GM06990 (cell line): Measurements from ENCODE around the gene PTCD1.

ENCODE experiments used
- DNase-seq: peaks from one replicate; pipeline ENCODE4 v3.0.0-alpha.2; 2011; ENCODE audit not compliant: insufficient read length; ENCODE audit errors: extremely low read depth
- H3K27me3 ChIP-seq: replicated peaks from 2 replicates; pipeline ENCODE4 v1.6.0; 2011; ENCODE audit warnings: low read length; ENCODE audit not compliant: control insufficient read depth, insufficient read depth
- H3K36me3 ChIP-seq: 2 replicates; pipeline ENCODE4 v1.5.1; 2011; ENCODE audit warnings: low read length; ENCODE audit not compliant: control insufficient read depth, insufficient read depth
- H3K4me3 ChIP-seq: replicated peaks from 2 replicates; pipeline ENCODE4 v1.5.1; 2011; ENCODE audit warnings: low read depth, mild to moderate bottlenecking, control low read depth, low read length
- TF ChIP-seq, protein P1 (sequence below): IDR thresholded peaks from 2 replicates; pipeline ENCODE4 v1.5.1; 2011; ENCODE audit warnings: low read length, control low read depth, mild to moderate bottlenecking, inconsistent platforms; ENCODE audit not compliant: insufficient read depth, poor library complexity, severe bottlenecking

The PTCD1 gene, protein sequence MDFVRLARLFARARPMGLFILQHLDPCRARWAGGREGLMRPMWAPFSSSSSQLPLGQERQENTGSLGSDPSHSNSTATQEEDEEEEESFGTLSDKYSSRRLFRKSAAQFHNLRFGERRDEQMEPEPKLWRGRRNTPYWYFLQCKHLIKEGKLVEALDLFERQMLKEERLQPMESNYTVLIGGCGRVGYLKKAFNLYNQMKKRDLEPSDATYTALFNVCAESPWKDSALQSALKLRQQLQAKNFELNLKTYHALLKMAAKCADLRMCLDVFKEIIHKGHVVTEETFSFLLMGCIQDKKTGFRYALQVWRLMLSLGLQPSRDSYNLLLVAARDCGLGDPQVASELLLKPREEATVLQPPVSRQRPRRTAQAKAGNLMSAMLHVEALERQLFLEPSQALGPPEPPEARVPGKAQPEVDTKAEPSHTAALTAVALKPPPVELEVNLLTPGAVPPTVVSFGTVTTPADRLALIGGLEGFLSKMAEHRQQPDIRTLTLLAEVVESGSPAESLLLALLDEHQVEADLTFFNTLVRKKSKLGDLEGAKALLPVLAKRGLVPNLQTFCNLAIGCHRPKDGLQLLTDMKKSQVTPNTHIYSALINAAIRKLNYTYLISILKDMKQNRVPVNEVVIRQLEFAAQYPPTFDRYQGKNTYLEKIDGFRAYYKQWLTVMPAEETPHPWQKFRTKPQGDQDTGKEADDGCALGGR

GRCh38 chr7:99438573-99439480 is at the start of gene PTCD1, which contains the start of gene CPSF4:
Gene PTCD1 (minus strand): TSS chr7:99438798. CDS start chr7:99435242, 3,556 bp downstream.
Gene CPSF4 (plus strand): TSS chr7:99438943. CDS start chr7:99439083, 140 bp downstream.
- Histone ChIP-seq H3K4me3 (peak within 1 kb of the TSS; percentile 96), H3K36me3 (peaks cover 10% of the 10 kb centered on the region), H3K27me3 (no peaks in the 10 kb centered on the region)
- DNase-seq = peak; percentile 95
- TF ChIP-seq, protein P1, sequence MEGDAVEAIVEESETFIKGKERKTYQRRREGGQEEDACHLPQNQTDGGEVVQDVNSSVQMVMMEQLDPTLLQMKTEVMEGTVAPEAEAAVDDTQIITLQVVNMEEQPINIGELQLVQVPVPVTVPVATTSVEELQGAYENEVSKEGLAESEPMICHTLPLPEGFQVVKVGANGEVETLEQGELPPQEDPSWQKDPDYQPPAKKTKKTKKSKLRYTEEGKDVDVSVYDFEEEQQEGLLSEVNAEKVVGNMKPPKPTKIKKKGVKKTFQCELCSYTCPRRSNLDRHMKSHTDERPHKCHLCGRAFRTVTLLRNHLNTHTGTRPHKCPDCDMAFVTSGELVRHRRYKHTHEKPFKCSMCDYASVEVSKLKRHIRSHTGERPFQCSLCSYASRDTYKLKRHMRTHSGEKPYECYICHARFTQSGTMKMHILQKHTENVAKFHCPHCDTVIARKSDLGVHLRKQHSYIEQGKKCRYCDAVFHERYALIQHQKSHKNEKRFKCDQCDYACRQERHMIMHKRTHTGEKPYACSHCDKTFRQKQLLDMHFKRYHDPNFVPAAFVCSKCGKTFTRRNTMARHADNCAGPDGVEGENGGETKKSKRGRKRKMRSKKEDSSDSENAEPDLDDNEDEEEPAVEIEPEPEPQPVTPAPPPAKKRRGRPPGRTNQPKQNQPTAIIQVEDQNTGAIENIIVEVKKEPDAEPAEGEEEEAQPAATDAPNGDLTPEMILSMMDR = no peak

DNA sequence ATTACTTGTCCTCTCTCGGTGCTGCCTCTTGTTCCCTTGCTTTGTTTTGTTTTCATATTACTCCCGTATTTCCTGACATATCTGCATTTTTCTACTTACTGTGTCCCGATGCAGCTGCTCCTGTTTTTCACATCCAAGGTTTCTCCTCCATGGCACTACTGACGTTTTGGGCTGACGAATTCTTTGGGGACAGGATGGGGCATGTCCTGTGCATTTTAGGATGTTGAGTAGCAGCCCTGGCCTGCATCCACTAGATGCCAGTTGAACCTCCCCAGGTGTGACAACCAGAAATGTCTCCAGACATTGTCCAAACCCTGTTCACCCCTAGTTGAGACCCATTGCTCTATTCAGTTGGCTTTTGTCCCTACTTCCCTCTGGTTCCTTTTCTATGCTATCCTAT is 46.5 kb upstream of the PTCD1 start:
- TF ChIP-seq, protein P1 = no peak
- no peak for DNase-seq
- no peaks in the 10 kb centered on the region for H3K27me3 ChIP-seq
- H3K4me3 ChIP-seq = no peak overlapping the region
- peaks cover 6% of the 10 kb centered on the region for H3K36me3 ChIP-seq

DNA sequence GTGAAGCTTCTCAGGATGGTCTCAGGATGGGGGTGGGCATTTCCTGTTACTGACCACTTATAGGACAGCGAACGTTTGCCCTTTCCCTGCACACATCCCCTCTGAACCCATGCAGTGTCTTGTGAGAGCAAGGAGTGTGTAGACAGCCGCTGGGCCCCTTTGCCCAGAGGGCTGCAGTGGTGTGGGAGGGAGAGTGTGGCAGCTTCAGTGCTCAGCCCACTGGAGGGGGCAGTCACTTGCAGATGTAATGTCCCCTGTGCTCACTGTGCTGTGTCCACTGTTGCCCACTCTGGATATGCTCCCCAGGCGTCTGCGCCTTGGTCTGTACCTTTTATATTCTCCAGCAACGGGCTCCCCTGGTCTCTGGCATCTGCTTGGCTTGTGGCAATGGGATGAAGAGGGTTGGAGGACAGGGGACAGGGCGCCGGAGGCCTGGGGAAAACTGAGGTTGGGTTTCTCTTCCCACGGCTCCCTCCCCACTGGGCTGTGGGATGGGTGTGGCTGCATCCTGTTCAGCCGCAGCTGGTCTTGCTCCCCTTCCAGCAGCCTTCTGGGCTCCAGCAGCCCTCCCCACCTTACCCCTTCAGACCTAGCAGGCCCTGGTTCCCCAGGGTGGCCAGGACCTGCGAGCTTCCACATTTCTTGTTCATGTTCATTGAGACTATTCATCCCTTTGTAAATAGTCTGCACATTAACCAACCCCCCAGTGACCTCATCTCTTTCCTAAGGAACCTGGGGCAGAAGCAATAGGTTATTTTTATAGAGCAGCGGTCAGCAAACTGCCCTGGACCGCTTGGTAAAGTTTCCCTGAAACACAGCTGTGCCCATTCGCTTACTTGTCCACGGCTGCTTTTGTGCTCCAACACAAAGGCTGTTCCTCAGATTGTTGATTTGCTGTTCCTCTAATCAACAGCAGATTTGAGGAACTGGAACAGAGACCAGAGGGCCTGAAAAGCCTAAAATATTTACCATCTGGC is 40.2 kb upstream of the PTCD1 start:
- TF ChIP-seq, protein P1 = no peak
- Histone ChIP-seq H3K4me3 (no peak overlapping the region), H3K36me3 (peaks cover 7% of the 10 kb centered on the region), H3K27me3 (no peaks in the 10 kb centered on the region)
- DNase-seq = no peak

DNA sequence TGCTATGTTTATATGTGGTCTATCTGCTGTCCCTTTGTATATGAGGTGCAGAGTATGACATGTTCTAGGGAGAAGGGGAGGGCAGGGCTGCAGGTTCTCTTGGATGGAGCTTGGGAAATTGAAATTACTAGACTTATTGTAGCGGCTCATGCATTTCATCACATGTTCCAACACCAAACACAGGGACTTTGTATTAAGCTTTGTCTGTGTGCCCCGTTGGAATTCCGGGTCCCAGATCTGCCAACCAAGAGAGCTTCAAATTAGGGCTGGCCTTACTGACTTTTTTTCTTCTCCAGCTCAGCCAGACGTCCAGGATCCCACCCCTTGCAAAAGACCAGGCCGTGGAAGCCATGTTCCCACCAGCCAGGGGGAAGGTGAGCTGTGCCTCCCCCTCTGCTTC is 37.5 kb upstream of the PTCD1 start:
- no peaks in the 10 kb centered on the region for H3K27me3 ChIP-seq
- no peak overlapping the region for H3K4me3 ChIP-seq
- TF ChIP-seq, protein P1 = no peak
- peaks cover 7% of the 10 kb centered on the region for H3K36me3 ChIP-seq
- DNase-seq = no peak

DNA sequence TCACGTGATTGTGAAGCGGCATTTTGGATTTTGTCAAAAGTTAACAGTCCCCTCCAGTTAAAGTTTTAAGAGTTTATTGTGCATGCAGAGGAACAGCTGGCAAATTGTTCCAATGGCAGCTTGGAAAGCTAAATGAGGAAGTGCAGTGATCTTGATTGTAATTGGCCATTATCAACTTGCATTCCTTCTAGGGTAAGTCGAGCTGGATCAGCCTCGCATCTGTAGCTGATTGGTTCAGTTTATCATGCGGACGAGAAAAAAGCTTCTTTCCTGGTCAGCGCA is 34.7 kb upstream of the PTCD1 start:
- no peaks in the 10 kb centered on the region for H3K27me3 ChIP-seq
- H3K36me3 ChIP-seq = peaks cover 4% of the 10 kb centered on the region
- TF ChIP-seq, protein P1 = no peak
- peak overlapping the region; percentile 95 for H3K4me3 ChIP-seq
- no peak for DNase-seq
